Thoracic aorta (tissue), 2 donors: Measurements from ENCODE around the gene CACNG5. TPM values are rescaled to one million over a fixed set of nuclear protein-coding genes. Genes with fewer than 3 reads are reported as not detected.

Source experiments
- ATAC-seq: fragments of 150-250 bp; one replicate; pipeline ENCODE4 v1.8.0; 2017; ENCODE audit warnings: low read depth; ENCODE audit not compliant: insufficient number of reproducible peaks, low FRiP score
- DNase-seq: peaks from one replicate; pipeline ENCODE4 v3.0.0-alpha.2; 2020; ENCODE audit warnings: low spot score
- H3K27ac ChIP-seq, 2 donors: fragments of 200-600 bp; sonication (generic); 1 replicate in 1 of 2; 2 replicates in 1 of 2; pipeline ENCODE4 v1.5.1; 2016; ENCODE audit warnings: mild to moderate bottlenecking in 2 of 2, moderate library complexity in 2 of 2
- H3K27me3 ChIP-seq: fragments of 200-600 bp; sonication (generic); replicated peaks from 2 replicates; pipeline ENCODE4 v1.6.0; 2016; ENCODE audit warnings: mild to moderate bottlenecking; ENCODE audit not compliant: insufficient read depth
- H3K36me3 ChIP-seq: fragments of 200-600 bp; sonication (generic); one replicate; pipeline ENCODE4 v1.5.1; 2016
- H3K4me1 ChIP-seq, 2 donors: fragments of 200-600 bp; sonication (generic); 1 replicate in 1 of 2; 2 replicates in 1 of 2; pipeline versions ENCODE4 v1.5.1 to v1.6.0; 2016; ENCODE audit warnings: low read depth in 2 of 2, mild to moderate bottlenecking in 1 of 2; ENCODE audit not compliant: control insufficient read depth in 1 of 2
- H3K4me3 ChIP-seq: fragments of 200-600 bp; sonication (generic); 2 replicates; pipeline ENCODE4 v1.5.1; 2016; ENCODE audit warnings: mild to moderate bottlenecking
- H3K9me3 ChIP-seq: fragments of 200-600 bp; sonication (generic); 2 replicates; pipeline ENCODE4 v1.5.1; 2016
- total RNA-seq, 2 donors: library from RNA; depleted of rRNA; stranded (reverse); fragments of >200 nt; gene quantifications; one replicate each; pipeline versions ENCODE4 v1.1.0 to v1.2.3, GENCODE V29; 2016
- TF ChIP-seq, protein P1 (sequence below): fragments of 200-600 bp; sonication (generic); IDR thresholded peaks from one replicate; pipeline ENCODE4 v1.5.1; 2019; ENCODE audit warnings: antibody characterized with exemption

CACNG5 gene
- total RNA-seq, 2 donors from 2014 or later = not detected

DNA sequence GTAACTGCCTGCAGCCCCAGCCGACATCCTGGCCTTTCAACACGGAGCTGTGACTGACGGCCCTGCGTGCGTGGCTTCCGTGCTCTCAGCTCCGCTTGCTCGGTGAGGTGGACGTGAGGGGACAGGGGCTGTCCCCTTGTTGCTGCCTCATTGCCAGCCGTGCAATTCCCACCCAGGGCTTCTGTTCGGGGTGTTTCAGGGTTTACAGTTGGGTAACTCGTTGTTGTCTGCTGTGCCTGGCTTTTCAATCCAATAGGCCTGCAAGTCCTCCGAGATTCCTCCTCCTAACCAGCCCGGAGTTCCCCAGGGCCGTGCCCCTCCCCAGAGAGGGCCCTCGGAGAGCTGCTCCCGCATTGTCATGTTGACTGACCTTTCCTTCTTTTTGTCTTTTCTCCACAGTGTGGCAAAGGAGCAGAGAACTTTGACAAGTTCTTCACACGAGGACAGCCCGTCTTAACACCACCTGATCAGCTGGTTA, 31.4 kb upstream of the CACNG5 start:
- Histone ChIP-seq H3K36me3 (no peaks in the 10 kb centered on the region), H3K27ac (no peak overlapping the region), H3K4me1 (no peaks in the 10 kb centered on the region), H3K9me3 (no peaks in the 10 kb centered on the region), H3K4me3 (no peak overlapping the region), H3K27me3 (no peaks in the 10 kb centered on the region)
- ATAC-seq (no peak), DNase-seq (no peak)
- TF ChIP-seq, protein P1, sequence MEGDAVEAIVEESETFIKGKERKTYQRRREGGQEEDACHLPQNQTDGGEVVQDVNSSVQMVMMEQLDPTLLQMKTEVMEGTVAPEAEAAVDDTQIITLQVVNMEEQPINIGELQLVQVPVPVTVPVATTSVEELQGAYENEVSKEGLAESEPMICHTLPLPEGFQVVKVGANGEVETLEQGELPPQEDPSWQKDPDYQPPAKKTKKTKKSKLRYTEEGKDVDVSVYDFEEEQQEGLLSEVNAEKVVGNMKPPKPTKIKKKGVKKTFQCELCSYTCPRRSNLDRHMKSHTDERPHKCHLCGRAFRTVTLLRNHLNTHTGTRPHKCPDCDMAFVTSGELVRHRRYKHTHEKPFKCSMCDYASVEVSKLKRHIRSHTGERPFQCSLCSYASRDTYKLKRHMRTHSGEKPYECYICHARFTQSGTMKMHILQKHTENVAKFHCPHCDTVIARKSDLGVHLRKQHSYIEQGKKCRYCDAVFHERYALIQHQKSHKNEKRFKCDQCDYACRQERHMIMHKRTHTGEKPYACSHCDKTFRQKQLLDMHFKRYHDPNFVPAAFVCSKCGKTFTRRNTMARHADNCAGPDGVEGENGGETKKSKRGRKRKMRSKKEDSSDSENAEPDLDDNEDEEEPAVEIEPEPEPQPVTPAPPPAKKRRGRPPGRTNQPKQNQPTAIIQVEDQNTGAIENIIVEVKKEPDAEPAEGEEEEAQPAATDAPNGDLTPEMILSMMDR = no peak

DNA sequence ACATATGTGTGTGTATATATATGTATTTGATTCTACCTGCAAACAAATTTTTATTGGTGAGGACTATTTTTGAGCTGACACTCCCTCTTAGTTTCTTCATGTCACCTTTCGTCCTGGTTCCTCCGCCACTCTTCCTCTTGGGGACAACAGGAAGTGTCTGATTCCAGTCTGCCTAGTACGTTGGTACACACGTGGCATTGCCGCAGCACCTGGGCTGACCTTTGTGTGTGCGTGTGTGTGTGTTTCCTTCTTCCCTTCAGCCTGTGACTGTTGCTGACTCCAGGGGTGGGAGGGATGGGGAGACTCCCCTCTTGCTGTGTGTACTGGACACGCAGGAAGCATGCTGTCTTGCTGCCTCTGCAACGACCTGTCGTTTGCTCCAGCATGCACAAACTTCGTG, 29.4 kb upstream of the CACNG5 start:
- Histone ChIP-seq H3K27me3 (no peaks in the 10 kb centered on the region), H3K4me3 (no peak overlapping the region), H3K9me3 (no peaks in the 10 kb centered on the region), H3K27ac (no peak overlapping the region), H3K4me1 (no peaks in the 10 kb centered on the region), H3K36me3 (no peaks in the 10 kb centered on the region)
- TF ChIP-seq, protein P1 = no peak
- ATAC-seq (no peak), DNase-seq (no peak)

DNA sequence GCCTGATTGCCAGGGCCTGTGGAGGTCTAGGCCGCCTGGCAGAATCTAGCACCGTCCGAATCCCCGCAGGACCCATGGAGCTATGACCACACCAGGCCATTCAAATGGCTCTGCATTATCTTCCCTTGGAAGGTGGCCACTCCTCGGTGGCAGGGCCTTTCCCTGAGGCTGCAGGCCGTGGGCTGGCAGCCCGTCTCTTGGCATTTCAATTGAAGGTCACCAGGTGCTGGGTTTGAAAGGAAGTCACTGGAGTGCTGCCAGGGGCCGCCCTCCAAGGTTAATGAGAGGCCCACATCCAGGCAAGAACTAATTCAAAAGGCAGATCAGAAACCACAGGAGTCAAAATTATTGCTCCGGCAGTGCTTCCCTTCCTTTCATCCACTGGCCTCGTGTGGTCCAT, 27.7 kb upstream of the CACNG5 start:
- Histone ChIP-seq H3K9me3 (no peaks in the 10 kb centered on the region), H3K27me3 (no peaks in the 10 kb centered on the region), H3K36me3 (no peaks in the 10 kb centered on the region), H3K4me1 (no peaks in the 10 kb centered on the region), H3K4me3 (no peak overlapping the region), H3K27ac (no peak overlapping the region)
- ATAC-seq (no peak), DNase-seq (no peak)
- TF ChIP-seq, protein P1 = no peak

DNA sequence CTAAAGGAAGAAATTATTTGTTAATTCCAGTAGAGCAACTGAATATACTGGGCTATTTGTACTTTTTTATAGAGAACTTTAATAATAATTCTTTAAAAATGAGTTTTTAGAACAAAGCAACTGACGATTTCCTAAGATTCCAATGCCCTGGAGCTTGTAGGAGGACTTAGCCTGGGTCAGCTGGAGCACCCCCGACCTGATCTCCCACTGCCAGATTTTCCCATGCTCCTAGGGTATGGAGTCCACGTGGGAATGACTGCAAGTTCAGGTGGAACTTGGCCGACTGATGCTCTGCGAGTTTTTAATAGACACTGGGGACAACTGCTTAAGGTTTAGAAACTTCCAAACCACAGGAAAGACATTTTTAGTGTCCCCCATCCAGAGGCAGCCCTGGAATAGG, 25.5 kb upstream of the CACNG5 start:
- Histone ChIP-seq H3K36me3 (no peaks in the 10 kb centered on the region), H3K4me3 (no peak overlapping the region), H3K9me3 (no peaks in the 10 kb centered on the region), H3K27ac (no peak overlapping the region), H3K4me1 (no peaks in the 10 kb centered on the region), H3K27me3 (no peaks in the 10 kb centered on the region)
- DNase-seq (no peak), ATAC-seq (no peak)
- TF ChIP-seq, protein P1 = no peak

DNA sequence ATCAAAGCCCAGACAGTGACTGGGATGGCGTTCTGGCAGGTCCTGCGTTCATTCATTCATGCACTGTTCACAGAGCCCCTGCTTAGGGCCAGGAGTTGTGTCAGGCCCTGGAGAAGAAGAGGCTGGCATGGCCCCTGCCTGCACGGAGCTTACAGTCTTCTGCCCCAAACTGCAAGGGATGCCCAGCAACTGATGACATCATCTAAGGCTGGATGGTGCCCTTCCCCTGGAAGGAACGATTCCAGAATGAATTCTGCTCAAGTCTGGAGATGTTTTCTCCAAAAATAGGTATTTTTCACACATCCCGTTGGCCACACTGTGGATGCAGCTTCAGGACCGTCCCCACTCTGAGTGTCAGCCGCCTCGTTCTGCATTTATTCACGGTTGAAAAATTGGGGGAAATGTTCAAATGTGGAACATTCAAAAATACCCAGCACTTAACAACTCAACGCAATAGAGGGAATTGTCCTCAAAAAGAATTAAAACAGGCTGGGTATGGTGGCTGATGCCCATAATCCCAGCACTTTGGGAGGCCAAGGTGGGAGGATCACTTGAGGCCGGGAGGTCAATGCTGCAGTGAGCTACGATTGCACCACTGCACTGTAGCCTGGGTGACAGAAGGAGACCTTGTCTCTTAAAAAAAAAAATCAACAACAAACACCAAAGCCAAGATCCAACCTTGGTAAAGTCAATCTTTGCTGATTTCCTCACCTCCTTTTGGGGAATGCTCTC, 23.8 kb upstream of the CACNG5 start:
- TF ChIP-seq, protein P1 = no peak

More for the DNA sequence above, 23.8 kb upstream of the CACNG5 start:
- H3K36me3 ChIP-seq = no peaks in the 10 kb centered on the region
- ATAC-seq (no peak), DNase-seq (no peak)
- H3K4me3 ChIP-seq = no peak overlapping the region
- no peaks in the 10 kb centered on the region for H3K4me1 ChIP-seq
- no peak overlapping the region for H3K27ac ChIP-seq
- no peaks in the 10 kb centered on the region for H3K27me3 ChIP-seq
- H3K9me3 ChIP-seq = no peaks in the 10 kb centered on the region
